Inflammatory macrophage treated with lipopolysaccharide for 4 hours (primary cell): ENCODE data around the gene DNAL1.

Experiments used
- DNase-seq: peaks from one replicate; pipeline ENCODE4 v3.0.0-alpha.2; 2020

The DNAL1 gene

DNA sequence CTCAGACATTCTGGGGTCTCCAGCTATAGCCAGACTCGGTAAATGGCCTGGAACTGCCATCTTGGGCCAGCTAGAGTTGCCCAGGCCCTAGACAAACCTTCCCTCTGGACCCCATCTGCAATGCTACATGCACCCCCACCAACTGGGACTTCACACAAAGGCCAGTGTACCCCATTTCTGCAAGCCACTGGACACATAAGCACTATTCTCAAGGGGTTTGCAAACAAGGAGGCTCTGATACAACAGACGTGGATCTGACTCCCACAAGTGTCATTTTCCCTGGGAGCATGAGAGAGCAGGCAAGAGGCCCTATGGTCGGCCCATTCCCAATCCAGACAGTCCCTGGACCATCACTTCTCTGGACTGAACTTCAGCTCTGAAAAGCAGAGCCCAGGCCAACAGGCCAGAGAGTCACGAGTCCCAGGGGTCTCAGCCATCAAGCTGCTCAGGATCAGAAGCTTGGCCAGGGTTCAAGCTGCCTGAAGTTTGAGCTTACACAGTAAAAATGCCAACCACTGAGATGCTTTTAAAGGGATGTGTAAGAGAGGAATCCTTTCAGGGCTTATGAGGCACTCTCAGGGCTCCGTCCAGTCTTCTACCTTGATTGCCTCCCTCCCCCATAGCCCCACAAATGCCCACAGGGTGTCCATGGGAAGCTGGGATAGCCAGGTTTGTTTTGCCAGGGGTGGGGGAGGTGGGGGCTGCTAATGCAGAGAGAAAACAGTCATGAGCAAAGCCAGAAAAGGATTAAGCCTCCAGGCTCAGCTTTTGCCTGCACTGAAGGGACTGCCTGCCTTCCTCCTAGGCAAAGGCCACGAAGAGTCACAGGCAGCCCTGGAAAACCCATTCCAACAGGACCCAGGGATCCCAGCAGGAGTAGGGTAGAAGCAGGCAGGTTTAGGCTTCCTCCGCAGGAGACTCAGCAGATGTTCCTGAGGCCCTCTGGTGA lies 101.1 kb downstream of the DNAL1 start:
- DNase-seq: no peak

DNA sequence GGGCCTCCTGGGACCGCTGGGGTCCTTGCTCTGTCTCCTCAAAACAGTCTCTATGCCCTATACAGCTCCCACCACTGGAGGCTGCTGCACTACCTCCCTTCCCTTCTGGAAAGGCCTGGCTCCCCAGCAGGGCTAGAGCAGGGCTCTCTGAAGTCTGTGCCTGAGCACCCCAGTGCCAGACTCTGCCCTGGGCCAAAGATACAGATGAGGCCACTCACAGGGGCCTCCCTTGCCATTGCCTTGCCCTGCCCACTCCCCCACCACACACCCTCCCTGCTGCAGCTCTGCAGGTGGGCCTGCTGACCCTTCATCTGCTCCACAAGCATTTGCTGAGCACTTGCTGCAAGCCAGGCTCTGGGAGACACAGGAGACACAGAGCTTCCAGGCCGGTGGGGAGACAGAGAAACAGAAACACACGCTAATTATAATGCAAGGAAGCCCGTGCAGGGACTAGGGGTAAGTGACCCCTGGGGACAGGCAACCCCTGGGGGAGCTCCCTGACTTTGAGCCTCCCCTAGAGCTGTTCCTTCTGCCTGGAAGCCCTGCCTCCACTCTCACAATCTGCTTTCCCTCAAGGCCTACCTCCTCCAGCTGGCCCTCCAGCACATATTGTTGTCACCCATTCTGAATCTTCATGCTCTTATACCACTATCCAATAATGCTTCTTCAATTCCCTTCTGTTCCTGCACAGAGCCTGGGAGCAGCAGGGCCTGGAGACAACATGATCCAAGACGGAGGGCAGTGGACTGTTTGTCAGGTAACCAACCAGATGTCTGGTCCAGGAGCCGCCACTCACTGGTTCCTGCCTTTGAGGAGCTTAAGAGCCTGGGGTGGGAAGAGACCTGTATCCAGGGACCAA lies 102.0 kb downstream of the DNAL1 start:
- DNase-seq: no peak

DNA sequence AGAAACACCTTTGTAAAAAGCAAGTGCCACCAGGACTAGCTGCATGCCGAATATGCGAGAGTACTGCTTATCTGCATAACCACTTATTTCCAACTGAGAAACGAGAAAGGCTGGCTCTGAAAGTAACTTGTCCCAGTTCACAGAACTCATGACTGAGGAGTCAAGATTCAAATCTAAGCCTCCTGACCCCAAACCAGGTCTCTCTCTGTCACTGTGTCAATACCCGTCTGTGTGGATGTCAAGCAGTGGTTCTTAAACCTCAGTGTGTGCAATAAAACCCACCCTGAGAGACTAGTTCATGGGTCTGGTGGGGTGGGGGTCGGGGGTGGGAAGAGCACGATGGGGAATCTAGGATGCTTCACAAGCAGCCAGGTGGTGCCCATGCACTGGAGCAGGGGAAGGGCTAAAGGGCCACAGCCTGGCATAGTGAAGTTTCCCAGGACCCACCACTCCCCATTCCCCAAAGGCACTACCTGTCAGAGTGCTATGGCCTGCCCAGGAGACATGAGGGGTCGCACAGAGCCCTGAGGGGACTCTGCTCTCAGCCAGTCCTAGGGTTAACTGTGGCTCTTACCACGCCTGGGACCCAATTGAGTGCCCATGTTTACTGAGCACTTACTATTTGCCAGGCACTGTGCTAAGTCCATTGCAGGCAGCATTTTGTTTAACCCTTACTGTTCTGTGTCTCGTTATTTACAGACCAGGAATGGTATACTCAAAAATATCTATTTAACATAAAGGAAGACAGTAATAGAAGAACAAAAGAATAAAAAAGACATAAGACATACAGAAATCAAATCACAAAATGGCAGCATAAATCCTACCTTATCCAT lies 102.8 kb downstream of the DNAL1 start:
- no peak for DNase-seq

DNA sequence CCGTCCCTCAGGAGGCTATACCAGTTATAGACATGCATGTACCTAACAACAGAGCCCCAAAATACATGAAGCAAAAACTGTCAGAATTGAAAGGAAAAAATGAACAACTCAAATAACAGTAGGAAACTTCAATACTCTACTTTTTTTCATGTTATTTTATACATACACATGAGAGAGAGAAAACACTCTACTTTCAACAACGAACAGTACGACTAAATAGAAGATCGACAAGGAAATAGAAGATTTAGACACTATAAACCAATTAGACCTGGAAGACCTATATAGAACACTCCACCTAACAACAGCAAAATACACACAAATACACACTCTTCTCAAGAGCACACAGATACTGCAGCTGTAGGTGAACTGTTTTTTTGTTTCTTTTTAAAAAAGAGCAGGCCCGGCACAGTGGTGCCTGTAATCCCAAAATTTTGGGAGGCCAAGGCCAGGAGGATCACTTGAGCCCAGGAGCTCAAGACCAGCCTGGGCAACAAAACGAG lies 104.1 kb downstream of the DNAL1 start:
- no peak for DNase-seq

DNA sequence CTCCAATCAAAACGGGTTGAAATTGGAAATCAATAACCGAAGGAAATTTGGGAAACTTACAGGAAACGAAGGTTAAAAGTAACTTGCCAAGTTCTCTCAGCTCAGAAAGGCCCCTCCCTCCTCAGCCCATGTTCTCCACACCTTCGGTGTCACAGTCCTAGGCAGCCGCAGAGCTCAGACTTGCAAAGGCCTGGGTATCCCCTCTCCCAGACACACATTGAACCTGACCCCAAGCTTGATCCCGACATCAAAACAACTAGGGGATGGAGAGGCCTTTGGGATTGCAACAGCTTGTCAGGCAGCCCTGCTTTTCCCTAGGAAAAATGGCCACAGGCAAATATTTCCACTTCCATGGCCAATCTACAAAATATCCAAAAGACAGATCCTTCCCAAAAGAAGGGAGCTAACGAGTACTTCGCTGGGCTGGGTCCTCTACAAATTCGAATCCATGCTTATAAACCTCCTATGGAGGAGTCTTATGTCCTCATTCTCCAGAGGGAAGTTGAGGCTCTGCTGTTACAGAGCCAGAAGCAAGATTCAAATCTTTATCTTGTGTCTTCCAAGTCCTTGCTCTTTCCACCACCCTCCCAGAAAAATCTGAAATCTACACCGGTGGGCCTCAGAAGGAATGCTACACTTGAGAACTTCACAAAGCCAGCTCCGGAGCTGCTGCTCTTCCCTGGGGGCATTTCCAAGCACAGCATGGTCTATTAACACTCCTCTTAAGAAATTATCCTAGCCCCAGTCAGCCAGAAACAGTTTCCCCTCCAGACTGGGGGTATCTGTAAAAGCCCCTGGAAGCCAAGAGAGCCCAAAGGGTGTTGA lies 105.1 kb downstream of the DNAL1 start:
- DNase-seq: no peak

DNA sequence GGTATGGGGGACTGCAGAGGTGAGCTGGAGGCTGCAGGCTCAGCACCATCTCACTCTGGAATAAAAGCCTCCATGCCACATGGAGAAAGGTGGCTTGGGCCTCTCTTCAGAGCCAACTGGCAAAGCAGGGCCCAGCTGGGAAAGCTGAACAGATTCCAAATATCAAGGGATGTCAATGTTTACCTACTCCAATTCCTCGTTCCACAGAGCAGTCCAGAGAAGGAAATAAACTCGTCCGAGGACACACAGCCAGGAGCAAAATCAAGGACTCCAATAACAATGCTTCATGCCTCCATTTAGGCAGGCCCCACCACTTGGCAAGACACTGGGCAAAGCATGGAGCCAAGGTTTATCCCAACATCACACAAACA lies 105.7 kb downstream of the DNAL1 start:
- DNase-seq: no peak

DNA sequence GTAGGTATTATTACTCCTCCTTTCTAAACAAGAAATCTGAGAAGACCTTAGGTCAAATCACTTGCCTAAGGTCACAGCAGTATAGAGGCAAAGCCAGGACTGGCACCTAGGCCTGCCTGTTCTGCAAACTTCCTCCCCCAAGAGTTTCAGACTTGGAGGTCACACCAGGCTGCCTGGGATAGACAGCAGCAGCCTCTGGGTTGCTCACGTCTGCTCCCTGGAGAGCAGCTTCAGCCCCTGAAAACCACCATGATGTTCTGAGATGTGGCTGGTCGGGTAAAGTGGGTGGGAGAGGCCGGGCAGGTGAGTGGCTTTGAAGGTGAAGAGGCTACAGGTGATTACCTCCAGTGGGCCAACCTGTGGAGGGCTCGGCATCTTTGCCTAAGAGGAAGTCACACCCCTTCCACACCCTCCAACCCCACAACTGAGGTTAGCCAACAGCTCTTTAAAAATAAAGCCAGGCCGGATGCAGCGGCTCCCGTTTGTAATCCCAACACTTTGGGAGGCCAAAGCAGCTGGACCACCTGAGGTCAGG lies 106.4 kb downstream of the DNAL1 start:
- DNase-seq: no peak

DNA sequence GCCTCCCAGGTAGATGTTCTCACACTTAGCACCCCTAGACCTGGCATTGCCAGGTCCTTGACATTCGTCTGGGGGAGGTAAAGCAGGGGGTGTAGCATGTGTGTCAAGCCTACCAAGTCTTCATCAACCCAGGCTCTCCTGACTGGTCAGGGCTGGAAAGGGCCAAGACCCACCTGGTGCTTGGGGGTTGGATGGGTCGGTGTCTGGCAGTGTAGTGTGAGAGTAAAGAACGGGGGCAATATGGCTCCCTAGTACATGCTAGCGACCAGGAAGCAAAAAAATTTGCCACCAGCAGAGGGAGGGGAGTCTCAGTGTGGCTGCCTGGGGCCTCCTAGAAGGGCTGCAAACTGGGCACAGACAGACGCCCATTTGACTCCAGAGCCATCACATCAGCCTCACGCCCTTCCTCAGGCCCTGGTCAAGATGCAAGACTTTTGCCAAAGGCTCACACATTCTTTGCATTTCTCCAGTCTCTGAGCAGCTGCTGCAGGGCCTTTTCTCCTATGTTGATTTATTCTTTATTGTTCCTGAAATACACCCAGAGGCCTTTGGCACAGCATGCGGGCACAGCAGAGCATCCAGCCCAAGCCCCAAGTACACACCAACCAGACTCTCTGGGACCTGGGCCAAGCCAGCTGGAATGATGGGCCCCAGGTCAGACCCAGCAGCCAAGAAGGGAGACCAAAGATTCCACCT lies 107.7 kb downstream of the DNAL1 start:
- DNase-seq: peak; percentile 39
